DMS53 (cell line): ENCODE results near the gene POLD3.
"Not testable (repeated sequence)": the region's sequence is repeated elsewhere in the genome, so short reads cannot be mapped to it uniquely, and the experiment has no call there.

Source experiments
- DNase-seq: peaks from one replicate; lab custom pipeline; 2025; lab: John Stamatoyannopoulos, UW

The POLD3 gene

GRCh38 chr11:74636630-74637184 lies 44.3 kb downstream of the POLD3 start:
- peak; percentile 82 for DNase-seq

DNA sequence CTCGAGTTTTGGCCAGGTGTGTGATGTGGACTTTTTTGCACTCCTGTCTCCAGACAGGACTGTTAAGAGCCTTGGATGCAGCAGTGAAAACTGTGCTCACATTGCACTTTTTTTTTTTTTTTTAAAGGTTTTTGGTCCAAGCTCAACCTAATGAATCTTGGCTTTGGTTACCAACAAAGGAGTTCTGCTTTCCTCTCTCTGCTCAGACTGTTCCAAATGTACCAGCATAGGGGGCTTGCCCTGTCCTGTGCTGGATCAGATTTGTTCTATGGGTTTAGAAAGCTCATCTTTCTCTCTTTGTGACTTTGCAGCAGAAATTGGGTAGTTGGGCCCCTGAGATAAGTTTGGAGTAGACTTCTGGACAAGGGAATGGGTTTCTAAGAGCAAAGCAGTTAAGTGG lies 45.3 kb downstream of the POLD3 start:
- DNase-seq: no peak

DNA sequence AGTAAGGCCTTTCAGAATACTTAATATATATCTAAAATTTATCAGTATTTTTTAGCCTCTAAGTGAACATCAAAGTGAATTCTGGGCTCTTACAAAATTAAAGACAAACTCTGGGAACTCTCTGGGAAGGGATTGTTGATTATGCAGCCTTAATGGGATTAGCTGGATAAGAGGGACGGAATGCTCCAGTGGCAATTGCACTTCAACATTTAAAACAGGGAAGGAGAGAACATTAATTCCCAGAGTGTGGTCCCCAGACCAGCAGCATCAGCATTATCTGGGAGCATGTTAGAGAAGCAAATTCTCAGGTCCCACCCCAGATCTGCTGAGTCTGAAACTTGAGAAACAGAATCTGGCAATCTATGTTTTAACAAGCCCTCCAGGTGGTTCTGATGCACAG lies 46.5 kb downstream of the POLD3 start:
- DNase-seq: no peak

DNA sequence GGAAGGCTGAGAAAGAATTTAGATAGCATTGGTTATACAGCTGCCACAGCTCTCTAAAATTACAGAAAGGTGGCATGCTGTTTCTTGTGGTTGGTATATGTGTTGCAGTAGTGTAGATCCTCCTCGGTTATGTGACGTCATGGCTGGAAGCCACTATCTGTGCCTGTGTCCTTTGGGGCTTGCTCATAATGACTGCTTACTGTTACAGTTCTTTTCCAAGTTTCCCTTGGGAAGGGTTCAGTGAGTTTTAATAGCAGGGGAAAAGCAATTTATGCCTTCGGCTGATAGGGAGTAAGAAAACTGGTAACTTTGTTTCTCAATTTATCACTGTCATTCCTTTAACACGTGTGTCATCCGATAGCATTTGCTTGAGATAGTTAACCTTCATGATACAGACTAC lies 47.2 kb downstream of the POLD3 start:
- no peak for DNase-seq

DNA sequence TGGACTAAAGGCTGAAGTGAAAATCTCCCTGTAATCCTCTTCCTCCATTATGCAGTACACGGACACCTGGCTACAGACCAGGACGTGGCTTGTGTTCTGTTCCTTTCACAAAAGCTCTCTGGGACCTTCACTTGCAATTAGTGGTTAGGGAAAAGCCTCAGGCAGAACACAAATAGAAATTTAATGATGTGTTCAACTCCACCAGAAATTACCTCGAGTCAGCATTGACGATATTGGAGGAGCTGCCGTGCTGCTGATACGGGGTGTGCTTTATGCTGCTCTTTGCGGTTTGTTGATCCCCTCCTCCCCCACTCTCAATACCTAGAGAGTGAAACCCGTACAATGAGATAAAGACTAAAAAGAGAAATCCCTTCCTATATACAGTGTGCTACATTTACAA lies 48.9 kb downstream of the POLD3 start:
- DNase-seq: no peak

DNA sequence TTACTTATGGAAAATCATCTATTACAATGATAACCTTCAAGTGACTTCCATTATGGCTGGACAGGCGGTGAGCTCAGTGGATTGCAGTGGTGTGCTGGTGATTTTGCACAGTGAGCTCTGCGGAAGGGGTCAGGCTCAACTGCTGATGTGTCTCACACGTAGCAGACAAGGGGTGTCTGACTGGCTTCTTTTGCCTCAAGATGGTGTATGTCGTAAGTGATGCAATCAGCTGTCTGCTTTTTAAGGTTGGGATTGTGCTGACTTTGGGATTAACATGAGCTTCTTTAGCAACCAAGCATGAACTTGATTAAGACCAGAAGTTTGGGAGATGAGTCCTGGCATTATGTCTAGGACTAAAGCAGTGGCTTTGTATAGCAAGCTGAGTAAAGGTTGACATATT lies 49.5 kb downstream of the POLD3 start:
- DNase-seq: no peak

- no peak for DNase-seq
Measured at GRCh38 chr11:74642912-74643311, 50.5 kb downstream of the POLD3 start.

DNA sequence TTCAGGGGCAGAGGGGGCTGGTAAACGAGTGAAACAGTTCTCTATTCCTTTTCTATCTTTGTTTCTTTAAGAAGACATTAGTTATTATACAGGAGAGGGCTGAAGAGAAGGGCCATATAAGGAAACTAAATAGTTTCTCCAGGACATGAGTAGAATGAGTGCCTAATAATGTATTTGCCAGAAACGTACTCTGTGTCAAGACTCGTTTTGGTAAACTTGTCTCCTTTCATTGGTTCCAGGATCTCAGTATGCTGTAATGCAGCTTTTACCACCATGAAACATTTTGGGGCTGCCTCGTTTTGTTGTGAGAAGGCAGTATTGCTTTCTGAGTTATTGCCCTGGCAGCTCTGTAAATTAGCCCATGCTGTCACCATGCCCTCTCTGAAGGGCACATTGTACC lies 51.7 kb downstream of the POLD3 start:
- DNase-seq: no peak

DNA sequence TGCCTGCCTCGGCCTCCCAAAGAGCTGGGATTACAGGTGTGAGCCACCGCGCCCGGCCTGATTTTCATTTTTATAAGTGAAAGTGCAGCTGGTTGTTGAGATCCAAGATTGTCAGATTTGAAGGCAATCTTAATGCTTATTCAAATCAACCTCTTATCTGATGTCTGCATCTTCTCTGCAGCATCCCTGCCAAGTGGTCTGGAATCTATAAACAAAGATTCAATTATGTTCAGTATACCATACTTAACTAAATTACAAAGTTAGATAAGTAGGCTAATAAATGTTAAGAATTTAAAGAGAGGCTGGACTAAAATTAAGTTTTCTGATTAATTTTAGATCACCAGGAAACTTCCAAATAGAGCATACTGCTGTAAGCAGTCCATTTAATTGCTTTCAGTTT lies 53.8 kb downstream of the POLD3 start:
- no peak for DNase-seq

DNA sequence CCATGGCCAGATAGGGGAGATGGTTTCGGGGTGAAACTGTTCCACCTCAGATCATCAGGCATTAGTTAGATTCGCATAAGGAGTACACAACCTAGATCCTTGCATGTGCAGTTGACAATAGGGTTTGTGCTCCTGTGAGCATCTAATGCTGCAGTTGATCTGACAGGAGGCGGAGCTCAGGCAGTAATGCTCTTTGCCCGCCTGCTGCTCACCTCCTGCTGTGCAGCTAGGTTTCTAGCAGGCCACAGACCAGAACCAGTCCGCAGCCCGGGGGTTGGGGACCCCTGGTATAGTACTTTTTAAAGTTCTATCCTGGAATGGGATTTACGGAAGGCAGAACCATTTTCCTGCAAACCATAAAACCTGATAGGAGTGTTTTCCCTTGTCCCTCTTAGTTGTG lies 54.6 kb downstream of the POLD3 start:
- no peak for DNase-seq

DNA sequence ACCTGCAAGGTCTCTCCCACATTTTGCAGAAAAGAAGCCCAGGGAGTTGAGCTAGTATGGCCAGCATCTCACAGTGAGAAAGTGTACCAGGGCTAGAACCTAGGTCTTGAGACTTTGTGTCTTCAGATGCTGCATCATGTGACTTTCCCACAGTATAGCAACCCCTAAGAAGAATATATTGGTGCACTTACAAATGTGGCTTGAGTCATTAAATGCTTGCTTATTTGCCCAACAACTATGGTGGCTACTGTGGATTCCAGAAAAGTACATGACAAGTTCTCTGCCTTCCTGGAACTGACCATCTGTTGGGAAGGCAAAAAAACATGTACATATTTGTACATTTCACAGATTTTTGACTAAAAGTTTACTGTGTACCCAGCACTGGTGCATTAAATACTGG lies 55.0 kb downstream of the POLD3 start:
- DNase-seq: no peak

DNA sequence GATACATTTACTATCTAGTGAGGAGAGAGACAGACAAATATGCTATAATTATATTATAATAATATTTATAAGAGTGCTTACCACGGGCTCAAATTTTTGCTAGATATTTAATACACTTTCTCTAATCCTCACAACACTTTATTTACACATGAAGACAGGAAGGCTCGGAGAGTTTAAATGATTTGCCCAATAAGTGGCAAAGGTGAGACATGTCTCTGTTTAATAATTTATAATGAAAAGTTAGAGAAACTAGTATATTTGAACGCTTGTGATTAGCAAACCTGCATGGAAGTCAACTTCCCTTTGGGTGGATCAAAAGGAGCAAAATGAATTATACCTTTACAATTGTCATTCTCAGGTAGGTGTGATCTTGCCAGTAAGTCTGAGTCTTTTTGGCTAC lies 55.4 kb downstream of the POLD3 start:
- DNase-seq: no peak

GRCh38 chr11:74648894-74649293 lies 56.5 kb downstream of the POLD3 start:
- DNase-seq: no peak

DNA sequence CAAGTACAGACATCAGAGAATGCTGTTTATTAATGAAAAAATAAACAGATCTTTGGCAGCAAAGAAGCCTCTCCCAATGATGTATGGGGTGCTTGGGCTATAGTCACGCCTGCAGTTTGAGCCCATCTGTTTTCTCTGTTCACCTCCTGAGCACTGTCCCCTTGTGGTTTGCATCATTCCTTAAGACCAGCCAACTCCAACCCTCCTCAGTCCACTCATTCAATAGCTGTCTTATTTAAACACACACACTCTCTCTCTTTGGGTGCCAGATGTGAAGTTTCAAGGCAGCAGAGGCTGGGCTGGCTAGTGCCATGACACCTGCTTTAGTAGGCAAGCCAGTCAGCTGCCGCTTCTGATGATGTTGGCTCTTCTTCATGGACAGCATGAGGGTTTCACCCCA lies 58.1 kb downstream of the POLD3 start:
- peak; percentile 61 for DNase-seq

DNA sequence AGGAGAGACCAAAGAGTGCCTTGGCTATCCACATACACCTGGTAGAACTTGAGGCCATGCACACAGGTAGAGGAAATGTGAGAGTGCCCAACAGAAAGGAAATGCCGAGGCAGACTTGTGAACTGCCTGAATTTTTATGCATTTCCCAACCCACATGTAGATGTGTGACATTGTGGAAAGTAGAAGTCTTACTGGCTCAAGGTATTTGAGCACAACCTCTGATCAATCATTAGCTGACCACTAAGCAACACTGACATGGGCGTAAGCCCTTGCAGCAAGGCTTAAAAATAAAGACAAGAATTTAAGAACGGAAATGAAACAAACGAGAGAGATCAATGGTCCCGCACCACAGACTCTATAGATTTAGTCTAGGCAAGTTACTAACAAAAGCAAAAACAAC lies 62.6 kb downstream of the POLD3 start:
- no peak for DNase-seq

DNA sequence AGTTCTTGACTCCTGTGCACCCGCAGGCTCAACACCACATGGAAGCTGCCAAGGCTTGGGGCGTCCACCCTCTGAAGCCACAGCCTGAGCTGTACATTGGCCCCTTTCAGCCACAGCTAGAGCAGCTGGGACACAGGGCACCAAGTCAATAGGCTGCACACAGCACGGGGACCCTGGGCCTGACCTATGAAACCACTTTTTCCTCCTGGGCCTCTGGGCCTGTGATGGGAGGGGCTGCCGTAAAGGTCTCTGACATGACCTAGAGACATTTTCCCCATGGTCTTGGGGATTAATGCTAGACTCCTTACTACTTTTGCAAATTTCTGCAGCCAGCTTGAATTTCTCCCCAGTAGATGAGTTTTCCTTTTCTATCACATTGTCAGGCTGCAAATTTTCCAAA lies 66.7 kb downstream of the POLD3 start:
- not testable (repeated sequence) for DNase-seq

- DNase-seq: no peak
Measured at GRCh38 chr11:74662487-74663103, 70.2 kb downstream of the POLD3 start.

- DNase-seq: no peak
Measured at GRCh38 chr11:74663315-74663714, 70.9 kb downstream of the POLD3 start.

GRCh38 chr11:74669211-74670160 lies 77.1 kb downstream of the POLD3 start:
- DNase-seq: no peak

DNA sequence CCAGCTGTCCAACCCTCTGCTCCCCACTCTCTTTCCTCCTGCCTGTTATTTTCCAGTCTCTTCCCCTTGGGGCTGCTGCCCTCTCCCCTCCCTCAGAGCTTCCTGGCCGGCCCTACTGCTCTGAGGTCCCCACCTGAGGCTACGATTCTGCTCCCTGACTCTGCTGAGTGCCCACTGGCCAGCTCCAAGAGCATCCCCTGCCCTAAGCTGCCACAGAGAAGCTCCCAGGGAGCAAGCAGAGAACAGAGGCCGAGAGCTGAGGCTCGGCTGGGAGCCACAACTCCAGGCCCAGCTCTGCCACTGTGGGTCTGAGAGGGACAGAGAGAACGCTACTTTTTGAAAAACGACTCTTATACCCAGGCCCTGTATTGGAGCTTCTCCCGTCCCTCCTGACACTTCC lies 77.8 kb downstream of the POLD3 start:
- DNase-seq: no peak

- DNase-seq: no peak
Measured at GRCh38 chr11:74671520-74672196, 79.3 kb downstream of the POLD3 start.

GRCh38 chr11:74672332-74672955 lies 80.1 kb downstream of the POLD3 start:
- no peak for DNase-seq
